Measurements from ENCODE around the gene PCNX1.

DNA sequence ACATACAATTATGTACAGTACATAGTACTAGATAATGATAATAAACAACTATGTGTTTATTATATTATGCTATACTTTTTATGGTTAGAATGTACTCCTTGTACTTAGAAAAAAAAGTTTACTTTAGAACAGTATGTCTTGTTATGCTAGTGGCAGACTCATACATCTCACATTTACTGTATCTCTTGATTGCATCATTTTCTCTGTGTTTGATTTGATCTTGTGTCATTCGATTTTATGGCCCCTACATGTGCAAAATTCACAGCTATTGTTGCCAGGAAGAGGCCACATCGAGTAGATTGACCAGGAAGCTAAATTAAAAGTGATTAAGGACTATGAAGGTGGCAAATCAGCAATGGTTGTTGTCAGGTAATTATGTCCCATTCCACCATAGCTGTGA lies 153.0 kb downstream of the PCNX1 start:
- no peak for TF ChIP-seq POLR2AphosphoS5 (IDR thresholded peaks at IDR 0.05; ENCODE audit: low read depth)
- TF ChIP-seq, protein P1, sequence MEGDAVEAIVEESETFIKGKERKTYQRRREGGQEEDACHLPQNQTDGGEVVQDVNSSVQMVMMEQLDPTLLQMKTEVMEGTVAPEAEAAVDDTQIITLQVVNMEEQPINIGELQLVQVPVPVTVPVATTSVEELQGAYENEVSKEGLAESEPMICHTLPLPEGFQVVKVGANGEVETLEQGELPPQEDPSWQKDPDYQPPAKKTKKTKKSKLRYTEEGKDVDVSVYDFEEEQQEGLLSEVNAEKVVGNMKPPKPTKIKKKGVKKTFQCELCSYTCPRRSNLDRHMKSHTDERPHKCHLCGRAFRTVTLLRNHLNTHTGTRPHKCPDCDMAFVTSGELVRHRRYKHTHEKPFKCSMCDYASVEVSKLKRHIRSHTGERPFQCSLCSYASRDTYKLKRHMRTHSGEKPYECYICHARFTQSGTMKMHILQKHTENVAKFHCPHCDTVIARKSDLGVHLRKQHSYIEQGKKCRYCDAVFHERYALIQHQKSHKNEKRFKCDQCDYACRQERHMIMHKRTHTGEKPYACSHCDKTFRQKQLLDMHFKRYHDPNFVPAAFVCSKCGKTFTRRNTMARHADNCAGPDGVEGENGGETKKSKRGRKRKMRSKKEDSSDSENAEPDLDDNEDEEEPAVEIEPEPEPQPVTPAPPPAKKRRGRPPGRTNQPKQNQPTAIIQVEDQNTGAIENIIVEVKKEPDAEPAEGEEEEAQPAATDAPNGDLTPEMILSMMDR (IDR thresholded peaks at IDR 0.05; ENCODE audit: insufficient read depth, low read length), result no peak
